RWPE2 (cell line): ENCODE data around the gene SUN3.

Experiments used
- ATAC-seq: fragments of 200-7000 bp; cut with Tn5 transposase; 3 replicates; pipeline ENCODE4 v1.9.1; 2021; ENCODE audit warnings: low read depth
- DNase-seq: peaks from one replicate; pipeline ENCODE4 v3.0.0-alpha.2; 2020; ENCODE audit warnings: low spot score
- H3K27ac ChIP-seq: fragments of 450-650 bp; 2 replicates; pipeline ENCODE4 v1.5.1; 2017; ENCODE audit warnings: mild to moderate bottlenecking; ENCODE audit not compliant: poor library complexity, severe bottlenecking
- H3K27me3 ChIP-seq: fragments of 250-450 bp; sonication (Bioruptor Pico); 2 replicates; pipeline ENCODE4 v1.5.1; 2021; ENCODE audit warnings: mild to moderate bottlenecking, moderate library complexity; ENCODE audit not compliant: insufficient read depth, poor library complexity, severe bottlenecking
- H3K36me3 ChIP-seq: fragments of 250-450 bp; sonication (Bioruptor Pico); 2 replicates; pipeline ENCODE4 v1.5.1; 2020; ENCODE audit warnings: low read depth, mild to moderate bottlenecking, moderate library complexity
- H3K4me1 ChIP-seq: fragments of 250-450 bp; sonication (Bioruptor Pico); 2 replicates; pipeline ENCODE4 v1.5.1; 2021; ENCODE audit warnings: mild to moderate bottlenecking, moderate library complexity; ENCODE audit not compliant: insufficient read depth, poor library complexity, severe bottlenecking
- H3K4me3 ChIP-seq: fragments of 250-450 bp; sonication (Bioruptor Pico); 2 replicates; pipeline ENCODE4 v1.5.1; 2021; ENCODE audit warnings: mild to moderate bottlenecking, moderate library complexity; ENCODE audit not compliant: severe bottlenecking
- H3K9me3 ChIP-seq: fragments of 250-450 bp; sonication (Bioruptor Pico); 2 replicates; pipeline ENCODE4 v1.5.1; 2021; ENCODE audit warnings: mild to moderate bottlenecking, moderate library complexity; ENCODE audit not compliant: severe bottlenecking
- TF ChIP-seq, protein P1 (sequence below): fragments of 450-650 bp; IDR thresholded peaks from one replicate; pipeline ENCODE4 v1.5.1; 2017; ENCODE audit warnings: mild to moderate bottlenecking, moderate library complexity; ENCODE audit not compliant: poor library complexity, severe bottlenecking

SUN3 gene

DNA sequence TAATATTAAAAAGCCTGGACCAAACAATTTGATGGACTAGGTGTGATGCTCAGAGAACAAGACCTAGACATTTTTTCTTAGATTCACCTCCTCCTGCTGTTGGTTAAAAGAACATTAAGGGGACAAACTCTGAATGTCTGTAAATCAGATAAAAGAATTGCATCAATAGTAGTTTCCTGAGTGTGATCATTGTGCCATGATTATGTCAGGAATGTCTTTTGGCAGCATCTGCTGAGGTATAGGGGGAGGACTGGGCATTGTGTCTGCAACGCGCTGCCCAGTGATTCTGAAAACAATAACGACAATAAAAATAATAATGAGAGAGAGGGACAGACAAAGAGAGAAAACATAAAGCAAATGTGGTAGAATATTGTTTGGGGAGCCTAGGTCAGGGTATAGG is 13.3 kb upstream of the SUN3 start:
- Histone ChIP-seq H3K27ac (peak overlapping the region; percentile 95), H3K4me1 (peaks cover 30% of the 10 kb centered on the region), H3K36me3 (no peaks in the 10 kb centered on the region), H3K4me3 (no peak overlapping the region), H3K27me3 (no peaks in the 10 kb centered on the region), H3K9me3 (no peaks in the 10 kb centered on the region)
- TF ChIP-seq, protein P1, sequence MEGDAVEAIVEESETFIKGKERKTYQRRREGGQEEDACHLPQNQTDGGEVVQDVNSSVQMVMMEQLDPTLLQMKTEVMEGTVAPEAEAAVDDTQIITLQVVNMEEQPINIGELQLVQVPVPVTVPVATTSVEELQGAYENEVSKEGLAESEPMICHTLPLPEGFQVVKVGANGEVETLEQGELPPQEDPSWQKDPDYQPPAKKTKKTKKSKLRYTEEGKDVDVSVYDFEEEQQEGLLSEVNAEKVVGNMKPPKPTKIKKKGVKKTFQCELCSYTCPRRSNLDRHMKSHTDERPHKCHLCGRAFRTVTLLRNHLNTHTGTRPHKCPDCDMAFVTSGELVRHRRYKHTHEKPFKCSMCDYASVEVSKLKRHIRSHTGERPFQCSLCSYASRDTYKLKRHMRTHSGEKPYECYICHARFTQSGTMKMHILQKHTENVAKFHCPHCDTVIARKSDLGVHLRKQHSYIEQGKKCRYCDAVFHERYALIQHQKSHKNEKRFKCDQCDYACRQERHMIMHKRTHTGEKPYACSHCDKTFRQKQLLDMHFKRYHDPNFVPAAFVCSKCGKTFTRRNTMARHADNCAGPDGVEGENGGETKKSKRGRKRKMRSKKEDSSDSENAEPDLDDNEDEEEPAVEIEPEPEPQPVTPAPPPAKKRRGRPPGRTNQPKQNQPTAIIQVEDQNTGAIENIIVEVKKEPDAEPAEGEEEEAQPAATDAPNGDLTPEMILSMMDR, result no peak
- DNase-seq, result no peak
- ATAC-seq, result peak; percentile 55; the same call in 1 of the 3 replicates

DNA sequence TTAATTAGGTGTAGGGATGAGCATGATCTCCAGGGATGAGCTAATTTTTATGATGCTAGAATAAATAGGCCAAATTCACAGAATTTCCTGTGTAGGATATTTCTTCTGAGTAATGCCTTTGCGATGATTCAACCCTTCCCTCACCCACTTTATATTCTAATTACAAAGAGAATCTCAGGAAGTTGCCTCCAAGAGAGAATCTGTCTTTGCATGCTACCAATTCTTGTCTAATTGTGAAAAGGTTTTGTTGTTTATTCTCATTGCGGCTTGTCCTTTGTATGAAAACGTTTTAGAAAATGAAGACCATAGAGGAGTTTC is 12.7 kb upstream of the SUN3 start:
- ATAC-seq (peak; percentile 87), DNase-seq (no peak)
- TF ChIP-seq, protein P1, result no peak
- H3K27ac ChIP-seq, result peak overlapping the region; percentile 95
- H3K4me3 ChIP-seq, result no peak overlapping the region
- no peaks in the 10 kb centered on the region for H3K36me3 ChIP-seq
- no peaks in the 10 kb centered on the region for H3K27me3 ChIP-seq
- H3K4me1 ChIP-seq, result peaks cover 30% of the 10 kb centered on the region
- H3K9me3 ChIP-seq, result no peaks in the 10 kb centered on the region

DNA sequence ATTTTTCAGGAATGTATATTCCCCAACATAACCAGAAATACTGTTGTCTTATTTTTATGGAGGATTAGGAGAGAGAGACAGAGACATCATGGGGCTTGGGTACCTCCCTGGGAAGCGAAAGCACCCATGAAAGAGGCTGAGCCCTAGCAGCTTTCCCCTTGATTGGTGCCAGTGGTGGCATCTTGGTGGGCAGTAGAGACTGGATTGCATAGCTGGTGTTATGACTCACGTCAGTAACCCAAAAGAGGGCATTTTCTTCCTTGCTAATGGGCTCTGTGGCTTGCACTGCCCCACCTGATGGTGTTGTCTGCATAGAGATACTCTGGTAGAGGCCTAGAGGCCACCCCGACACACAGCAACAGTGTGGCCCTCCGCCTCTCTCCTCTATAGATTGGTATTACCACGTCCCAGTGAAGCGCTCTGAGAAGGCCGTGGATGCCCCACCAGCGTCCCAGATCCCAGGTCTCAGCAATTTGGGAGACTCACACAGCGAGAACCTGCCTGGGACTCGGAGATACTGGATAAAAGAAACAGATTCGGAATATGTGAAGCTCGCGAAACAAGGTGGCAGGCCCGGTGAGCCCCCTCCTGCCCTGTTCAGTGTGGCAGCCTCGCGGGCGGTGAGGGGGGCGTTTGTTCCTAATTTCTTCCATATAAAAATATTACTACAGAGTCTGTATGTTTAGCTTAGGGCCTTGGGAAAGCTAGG is 12.2 kb upstream of the SUN3 start:
- DNase-seq (no peak), ATAC-seq (no peak)
- TF ChIP-seq, protein P1, result no peak
- no peaks in the 10 kb centered on the region for H3K9me3 ChIP-seq
- no peaks in the 10 kb centered on the region for H3K27me3 ChIP-seq
- H3K4me1 ChIP-seq, result peaks cover 30% of the 10 kb centered on the region
- no peaks in the 10 kb centered on the region for H3K36me3 ChIP-seq
- no peak overlapping the region for H3K4me3 ChIP-seq
- peak overlapping the region; percentile 95 for H3K27ac ChIP-seq

DNA sequence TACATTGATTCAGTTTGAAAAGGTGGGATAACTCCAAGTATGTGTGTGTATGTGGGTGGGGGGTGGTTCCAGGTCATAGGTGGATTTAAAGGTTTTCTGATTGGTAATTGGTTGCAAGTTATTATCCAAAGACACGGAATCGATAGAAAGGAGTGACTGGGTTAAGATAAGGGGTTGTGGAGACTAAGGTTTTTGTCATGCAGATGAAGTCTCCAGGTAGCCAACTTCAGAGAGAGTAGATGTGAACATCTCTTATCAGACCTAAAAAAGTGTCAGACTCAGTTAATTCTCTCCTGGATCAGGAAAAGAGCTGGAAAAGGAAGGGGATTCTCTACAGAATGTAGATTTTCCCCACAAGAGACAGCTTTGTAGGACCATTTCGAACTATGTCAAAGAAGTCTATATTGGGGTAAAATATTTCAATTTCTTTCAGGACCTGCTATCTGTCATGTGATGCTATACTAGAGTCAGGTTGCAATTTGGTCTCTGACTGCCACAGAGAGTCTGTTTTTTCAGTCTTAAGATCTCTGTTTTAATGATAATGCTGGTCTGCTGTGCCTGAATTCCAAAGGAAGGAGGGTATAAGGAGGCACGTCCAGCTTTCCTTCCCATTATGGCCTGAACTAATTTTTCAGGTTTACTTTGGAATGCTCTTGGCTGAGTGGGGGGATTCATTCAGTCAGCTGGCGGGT is 10.1 kb upstream of the SUN3 start:
- TF ChIP-seq, protein P1, result no peak
- Histone ChIP-seq H3K27me3 (no peaks in the 10 kb centered on the region), H3K9me3 (no peaks in the 10 kb centered on the region), H3K4me1 (peaks cover 30% of the 10 kb centered on the region), H3K36me3 (no peaks in the 10 kb centered on the region), H3K4me3 (no peak overlapping the region), H3K27ac (no peak overlapping the region)
- DNase-seq, result no peak
- ATAC-seq, result no peak

DNA sequence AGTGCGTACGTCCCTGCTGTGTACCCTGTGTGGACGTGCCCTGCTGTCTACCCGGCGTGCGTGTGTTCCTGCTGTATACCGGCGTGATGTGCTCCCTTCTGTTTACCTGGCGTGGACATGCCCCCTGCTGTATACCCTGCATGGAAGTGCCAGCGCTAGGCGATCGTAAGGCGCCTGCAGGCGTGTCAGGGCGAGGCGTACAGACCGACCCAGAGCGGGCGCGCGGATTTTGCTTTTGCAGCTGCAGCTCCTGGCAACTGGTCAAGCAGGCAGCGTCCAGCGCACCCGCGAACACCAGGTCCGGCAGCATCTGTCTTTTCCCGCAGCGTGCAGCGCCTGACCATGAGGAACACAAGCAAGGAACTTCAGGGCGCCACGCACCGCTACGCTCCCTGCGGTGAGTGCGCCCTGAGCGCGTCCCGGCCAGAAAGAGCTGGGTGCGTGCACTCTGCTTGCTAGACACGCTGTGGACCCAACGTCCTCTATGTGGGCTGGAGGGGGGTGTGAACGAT is 7.1 kb upstream of the SUN3 start:
- Histone ChIP-seq H3K27me3 (no peaks in the 10 kb centered on the region), H3K4me1 (peaks cover 11% of the 10 kb centered on the region), H3K27ac (no peak overlapping the region), H3K9me3 (no peaks in the 10 kb centered on the region), H3K4me3 (peak overlapping the region; percentile 51), H3K36me3 (no peaks in the 10 kb centered on the region)
- DNase-seq, result no peak
- ATAC-seq, result peak; percentile 28
- TF ChIP-seq, protein P1, result no peak
